Activated CD4-positive, alpha-beta T cell treated with anti-CD3 and anti-CD28 coated beads for 48 hours (primary cell): Measurements from ENCODE around the gene NELFA.

Source experiments
- DNase-seq: peaks from one replicate; pipeline ENCODE4 v3.0.0-alpha.2; 2020

Gene NELFA

DNA sequence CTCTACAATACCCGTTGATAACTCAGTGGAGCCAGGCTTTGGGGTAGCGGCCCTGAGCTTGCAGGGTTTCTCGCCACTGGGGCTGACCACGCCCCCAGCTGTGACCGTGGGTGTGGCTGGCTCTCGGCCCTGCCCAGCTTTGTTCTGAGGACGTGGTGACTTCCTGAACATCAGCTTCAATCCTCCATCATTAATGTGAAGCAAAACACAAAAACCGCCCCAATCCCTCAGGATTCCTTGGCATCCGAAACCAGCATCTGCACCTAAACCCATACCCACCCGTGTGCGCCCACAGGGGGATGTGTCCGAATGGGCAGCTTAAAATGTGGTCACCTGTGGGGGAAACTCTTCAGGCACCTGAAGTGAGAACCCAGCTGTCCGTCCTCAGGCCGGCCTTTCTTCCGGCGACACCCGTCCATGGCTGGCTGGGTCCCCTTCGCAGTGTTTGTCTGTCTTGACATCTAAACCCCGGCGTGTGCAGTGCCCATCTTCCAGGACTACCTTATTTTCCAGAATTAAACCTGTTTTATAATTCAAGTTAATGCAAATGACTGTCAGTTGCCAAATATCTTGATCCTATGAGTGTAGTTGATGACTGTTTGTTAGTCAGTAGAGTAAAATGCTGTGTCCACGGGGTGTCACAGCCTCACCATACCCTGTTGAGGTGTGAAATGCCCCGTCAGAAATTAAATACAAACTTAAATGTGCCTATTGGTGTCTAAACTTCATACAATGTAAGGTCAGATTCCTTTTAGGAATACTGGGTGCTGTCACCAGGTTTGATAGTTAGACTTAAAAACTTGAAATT, 27.3 kb downstream of the NELFA start:
- DNase-seq, result peak; percentile 38

DNA sequence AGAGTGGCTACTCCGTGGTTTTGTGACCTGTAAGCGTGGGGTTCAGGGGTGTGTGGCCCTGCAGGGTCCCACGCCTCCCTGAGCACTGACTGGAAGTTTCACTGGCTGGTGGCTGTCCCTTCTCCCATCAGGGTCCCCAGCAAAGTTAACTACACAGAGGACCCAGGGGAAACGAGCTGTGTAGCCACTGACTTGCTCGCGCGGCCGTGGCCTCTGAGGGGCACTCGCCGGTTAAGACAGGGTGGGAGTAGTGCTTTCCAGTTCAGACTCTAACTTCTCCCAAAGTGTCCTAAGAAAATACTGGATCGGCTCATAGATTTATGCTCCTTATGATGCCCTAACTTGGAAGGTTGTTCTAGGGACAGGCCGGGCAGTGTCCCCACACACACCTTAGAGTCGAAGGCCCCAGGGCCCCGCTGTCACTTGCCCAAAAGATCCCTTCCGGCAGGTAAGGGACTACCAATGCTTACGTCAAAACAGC, 28.2 kb downstream of the NELFA start:
- no peak for DNase-seq

DNA sequence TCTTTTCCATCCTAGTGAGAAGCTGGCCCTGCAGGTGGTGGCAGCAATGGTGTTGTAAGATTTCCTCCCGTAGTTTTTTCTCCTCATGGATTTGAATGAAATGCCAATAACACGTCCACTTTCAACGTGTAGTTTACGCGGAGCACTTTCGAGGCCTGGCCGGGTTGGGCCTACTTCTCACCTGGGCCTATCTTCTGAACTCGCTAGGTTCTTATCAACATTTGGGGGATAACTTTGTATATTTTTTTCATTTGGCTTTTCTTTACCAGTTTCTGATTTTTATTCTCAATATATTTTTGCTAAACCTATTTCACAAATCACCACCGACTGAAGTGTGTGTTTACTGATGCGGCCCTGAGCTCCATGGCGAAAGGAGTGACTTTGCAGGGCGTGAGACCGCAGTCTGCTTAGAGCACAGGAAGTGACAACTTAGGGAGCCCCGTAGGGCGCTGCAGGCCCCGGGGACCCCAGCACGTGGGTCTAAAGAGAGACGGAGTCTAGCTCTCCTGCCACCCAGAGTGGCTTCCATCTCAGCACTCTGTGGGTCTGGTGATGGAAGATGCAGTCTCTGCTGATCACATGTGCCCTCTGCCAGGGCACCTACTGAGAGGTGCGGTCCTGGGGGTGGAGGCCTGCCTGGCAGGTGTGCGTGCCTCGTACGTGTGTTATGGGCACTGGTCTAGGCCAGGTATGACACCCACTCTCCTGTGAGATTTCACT, 29.1 kb downstream of the NELFA start:
- no peak for DNase-seq

DNA sequence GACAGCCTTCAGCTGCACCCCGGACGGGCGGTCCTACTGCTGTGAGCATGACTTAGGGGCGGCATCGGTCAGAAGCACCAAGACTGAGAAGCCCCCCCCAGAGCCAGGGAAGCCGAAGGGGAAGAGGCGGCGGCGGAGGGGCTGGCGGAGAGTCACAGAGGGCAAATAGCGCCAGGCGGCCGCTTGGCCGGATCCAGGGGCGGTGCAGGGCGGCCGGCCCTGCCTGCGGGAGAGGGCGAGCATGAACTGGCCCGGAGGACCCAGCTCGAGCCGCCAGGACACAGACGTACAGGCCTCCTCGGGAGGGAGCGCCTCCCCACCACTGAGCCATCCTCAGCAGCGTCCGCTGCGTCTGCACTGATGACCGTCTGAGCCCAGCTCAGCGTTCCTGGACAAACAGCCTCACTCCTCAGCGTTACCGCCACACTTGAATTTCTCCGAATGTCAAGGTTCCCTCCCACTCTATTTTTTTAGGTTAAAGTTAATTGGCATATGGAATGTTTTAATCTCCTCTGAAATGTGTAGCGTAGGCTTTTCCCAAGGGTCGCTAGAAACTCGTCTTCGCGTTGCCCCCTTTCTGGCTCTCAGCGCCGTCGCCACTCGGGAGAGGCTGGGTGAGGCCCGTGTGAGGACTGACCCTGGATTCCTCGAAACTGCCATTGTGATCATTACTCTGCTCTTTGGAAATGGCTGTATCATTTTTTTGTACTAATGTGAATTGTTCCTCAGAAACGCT, 29.9 kb downstream of the NELFA start:
- DNase-seq, result no peak

DNA sequence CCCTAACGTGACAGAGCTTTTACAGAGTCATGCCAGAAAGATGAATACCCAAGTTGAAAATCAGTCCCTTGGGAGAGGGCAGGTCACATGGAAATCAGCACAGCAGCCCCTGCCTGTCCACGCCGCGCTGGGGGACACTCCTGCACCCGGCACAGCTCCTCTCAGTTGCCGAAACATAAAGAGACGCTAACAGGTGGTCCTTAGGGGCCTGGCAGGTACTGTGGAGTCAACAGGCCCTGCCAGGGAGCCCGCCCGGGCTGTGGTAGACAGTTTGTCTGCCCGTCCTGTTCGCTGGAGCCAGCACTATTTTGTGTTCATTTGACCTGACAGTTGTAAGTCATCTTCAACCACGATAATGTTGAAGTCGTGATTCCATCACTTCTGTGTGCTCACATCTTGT, 30.5 kb downstream of the NELFA start:
- DNase-seq, result no peak

DNA sequence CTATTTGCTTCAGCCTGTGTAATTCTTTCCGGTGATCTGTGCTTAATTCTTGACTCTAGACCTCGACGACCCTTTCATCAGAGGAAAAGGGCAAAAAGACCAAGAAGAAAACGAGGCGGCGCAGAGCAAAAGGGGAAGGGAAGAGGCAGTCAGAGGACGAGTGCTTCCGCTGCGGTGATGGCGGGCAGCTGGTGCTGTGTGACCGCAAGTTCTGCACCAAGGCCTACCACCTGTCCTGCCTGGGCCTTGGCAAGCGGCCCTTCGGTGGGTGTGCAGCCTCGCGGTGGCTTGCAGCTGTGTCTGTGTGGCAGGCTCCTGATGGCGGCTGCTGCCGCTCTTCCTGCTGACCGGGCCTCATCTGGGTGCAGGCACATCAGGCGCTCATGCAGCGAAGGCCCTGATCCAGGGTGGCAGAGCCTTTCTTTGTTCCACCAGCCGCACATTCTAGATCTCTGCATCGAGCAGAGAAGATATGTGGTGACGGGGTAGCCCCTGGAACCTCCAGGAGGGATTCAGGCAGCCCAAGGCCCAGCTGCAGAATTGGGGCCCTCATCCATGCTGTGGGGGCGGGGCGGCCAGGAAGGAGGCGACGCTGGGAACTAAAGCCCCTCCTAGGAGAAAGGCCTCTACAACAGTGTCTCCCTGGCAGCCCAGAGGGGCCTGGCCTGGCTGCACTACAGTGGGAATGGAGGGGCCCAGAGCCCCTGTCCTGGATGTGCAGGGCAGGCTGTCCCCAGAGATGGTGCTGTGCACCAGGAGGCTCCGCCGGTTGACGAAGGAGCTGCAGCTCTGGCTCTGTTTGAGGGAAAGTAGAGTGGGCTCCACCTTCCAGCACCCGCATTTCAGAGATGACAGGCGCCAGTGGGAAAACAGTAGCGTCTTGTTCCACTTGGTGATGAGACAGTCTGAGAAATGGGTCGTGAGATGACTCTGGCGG, 32.1 kb downstream of the NELFA start:
- DNase-seq, result no peak

DNA sequence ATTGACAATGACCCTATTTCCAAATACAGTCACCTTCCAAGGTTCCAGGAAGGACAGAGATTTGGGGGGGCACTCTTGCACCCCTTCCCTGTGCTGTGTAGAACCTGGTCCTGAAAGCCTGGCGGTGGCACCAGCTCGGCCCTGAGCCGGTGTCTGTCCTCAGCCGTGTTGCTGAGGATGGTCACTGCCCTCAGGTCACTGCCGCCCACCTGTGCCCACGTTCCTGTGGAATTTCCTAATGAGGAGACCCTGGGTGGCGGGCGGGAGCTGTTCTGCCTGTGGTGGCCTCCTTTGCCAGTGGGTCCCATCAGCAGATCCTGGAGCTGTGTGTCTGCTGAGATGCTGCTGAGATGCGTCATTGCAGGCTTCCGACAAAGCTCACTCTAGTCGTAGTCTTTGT, 32.9 kb downstream of the NELFA start:
- DNase-seq, result no peak

DNA sequence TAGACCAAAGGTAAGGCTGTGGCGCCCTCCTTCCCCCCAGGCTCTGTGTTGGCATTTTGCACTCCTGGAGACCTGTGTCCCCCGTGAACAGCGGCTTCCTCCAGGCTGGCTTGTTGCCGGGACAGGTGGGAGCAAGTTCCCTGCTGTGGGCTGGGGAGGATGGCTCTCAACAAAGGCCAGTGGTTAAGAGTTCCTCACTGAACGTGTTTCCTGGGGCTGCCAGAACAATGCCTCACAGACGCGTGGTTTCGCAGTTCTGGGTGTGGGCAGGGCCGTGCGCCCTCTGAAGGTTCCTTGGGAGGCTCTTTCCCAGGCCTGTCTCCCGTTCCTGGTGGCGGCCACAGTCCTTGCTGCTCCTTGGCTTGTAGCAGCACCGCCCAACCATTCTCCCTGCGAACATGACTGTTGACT, 33.4 kb downstream of the NELFA start:
- no peak for DNase-seq

DNA sequence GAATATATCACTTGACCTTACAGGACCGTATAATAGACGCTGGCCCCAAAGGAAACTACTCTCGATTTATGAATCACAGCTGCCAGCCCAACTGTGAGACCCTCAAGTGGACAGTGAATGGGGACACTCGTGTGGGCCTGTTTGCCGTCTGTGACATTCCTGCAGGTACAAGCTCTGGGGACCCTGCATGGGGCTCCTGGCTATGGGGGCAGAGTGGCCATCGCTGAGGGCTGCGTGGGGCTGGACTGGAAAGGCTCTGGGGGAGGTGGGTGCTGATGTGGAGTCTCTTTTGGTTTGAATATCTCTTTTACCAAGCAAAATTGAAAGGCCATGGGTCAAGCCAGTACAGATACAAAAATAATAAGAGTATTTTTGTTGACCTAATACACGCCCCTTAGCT, 33.9 kb downstream of the NELFA start:
- no peak for DNase-seq

DNA sequence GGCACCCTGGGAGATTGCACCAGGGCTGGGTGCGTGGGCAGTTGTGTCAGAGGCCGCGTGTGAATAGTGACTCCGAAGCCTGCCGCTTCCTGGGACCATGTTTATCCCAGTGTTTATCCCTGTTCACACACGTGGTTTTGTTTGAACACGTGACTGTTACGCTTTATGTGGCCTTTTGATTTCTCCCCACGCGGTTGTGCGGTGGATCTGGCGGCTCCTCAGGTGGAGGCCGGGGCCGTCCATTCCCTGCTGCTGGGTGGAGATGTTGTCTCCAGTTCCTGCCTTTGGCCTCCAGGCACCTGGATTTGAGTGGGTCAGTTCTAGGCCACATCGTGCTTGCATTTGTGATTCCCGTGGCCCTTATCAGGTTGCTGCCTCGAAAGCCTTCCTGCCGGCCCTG, 35.1 kb downstream of the NELFA start:
- DNase-seq, result no peak

DNA sequence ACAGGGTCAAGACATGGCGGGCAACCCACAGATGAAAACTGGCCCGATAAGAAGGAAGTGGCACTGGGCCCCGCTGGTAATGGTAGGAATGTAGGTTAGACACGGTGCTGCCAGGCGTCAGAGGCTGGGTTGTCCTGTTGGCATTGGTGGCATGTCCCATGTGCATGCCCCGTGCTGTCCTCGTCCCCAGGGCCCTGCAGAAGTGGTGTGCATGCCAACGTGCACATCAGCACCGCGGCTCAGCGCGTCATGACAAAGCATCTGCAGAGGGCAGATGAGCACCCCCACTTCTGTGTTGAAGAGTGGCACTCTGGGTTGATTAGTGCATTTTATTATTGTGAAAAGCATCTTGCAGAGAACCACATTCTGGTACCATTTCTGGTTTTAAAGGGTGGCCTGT, 35.6 kb downstream of the NELFA start:
- DNase-seq, result no peak

DNA sequence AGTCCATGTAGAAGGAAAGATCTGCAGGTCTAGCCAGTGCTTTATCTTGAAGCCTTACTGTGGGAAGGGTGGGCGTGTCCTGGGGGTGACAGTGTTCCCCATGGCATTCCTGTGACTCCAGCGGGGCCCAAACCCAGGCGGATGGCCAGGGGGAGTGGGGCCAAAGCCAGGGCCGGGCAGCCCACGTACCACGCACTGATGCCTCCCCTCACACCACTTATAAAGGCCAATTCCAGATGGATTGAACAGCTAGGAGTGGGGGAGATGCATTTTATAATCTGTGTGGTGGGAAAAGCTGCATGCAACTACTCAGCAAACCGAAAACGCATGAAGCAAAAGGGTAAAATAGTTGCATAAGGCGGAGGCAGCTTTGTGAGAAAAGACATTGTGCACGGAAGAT, 36.4 kb downstream of the NELFA start:
- no peak for DNase-seq

DNA sequence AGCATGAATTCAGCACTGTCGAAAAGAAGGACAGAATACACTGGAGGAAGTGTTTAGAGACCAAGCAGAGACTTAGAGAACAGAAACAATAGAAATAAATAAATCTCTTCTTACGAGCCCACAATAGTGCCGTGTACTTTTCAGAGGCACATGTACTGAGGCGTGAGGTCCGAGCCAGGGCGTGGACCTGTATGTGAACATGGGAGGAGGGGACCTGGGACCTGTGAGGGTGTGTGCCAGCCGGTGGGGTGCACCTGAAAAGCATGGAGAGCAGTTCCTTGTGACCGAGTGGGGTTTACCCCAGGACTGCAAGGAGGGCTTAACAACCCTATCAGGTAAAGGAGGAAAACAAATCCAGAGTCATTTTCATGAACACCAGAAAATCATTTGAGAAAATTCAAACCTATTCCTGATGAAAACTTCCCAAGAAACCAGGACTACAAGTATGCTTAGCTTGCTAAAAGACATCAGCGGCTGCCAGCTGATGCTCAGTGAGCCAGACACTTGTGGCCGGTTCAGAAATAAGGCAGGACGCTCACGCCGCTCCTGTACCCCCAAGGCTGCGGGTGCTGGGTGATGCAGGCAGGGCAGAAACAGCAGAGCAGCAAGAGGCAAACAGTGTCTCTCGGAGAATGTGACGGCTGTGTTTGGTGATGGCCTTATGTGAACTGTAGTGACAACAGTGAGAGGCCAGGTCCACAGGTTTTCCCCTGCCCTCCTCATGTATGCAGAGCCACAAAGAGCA, 37.1 kb downstream of the NELFA start:
- no peak for DNase-seq

DNA sequence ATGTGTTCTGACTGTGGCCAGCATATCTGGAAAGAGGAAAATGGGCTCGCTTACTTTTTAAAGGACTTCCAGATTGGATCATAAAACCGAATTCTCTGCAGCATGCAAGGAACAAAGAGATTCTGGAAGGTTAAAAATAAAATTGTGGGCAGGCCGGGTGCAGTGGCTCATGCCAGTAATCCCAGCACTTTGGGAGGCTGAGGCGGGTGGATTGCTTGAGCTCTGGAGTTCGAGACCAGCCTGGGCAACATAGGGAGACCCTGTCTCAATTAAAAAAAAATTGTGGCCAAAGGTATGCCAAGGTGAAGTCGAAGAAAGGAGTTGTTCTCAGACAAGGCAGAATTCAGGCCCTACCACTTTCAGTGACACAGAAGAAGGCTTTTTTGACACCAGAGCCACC, 37.8 kb downstream of the NELFA start:
- DNase-seq, result no peak

DNA sequence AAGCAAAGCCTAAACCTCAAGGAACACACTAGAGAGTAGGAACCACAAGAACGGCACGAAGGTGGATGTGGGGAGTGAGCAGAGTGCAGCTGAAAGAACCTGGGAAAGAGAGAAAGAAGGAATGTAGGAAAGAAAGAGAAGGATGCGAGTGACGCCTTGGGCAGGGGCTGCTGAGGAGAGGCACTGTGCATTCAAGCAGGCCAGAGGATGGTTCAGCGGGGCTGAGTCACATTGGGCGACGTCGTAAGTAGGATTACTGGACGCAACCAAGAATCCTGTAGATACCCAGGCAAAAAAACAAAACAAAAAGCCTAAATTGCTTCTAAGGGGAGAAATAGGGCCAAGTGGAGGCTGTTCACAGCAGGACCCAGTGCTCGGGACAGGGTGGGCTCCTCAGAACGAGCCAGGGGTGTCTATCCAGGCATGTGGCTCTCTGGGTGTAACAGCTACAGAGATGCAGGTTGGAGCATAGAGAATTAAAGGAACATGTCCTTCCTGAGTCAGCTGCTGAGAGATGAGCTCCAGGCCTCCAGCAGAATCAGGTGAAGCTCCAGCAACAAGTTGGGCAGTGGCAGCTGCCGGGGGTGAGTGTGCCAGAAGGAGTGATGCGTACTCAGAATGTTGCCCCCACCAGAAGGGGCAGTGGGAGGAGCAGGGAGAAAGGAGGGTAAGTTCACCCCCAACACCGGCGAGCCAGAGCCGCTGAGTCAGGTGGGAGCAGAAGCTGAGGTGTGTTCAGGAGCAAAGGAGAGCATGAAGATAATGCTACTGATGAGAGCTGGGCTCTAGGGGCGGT, 38.6 kb downstream of the NELFA start:
- no peak for DNase-seq

DNA sequence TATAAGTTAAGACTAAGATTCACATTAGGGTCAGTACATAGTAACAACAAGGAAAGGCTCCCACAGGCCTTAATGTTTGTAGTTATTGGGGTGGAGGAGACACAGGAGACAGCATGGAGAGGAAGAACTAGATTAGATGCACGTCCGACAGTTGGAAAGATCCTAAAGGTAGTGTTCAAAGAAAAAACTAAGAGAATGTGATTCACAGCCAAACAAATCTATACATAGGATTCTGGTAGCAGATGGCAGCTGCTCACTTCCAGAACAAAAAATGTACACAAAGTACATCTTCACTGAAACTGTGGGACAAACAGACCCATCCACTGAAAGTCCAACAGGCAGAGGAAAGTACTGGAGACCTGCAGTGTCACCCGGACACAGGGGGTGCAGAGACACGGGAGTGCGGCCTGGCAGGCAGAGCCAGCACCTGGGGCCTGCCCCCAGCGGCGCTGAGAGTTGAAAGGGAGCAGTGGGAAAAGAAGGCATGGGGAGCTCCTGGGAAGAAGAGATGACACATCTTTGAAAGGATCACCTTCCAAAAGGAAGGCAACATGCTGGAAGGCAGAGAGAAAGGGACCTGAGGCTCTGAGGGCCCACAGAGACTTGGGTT, 40.0 kb downstream of the NELFA start:
- no peak for DNase-seq

DNA sequence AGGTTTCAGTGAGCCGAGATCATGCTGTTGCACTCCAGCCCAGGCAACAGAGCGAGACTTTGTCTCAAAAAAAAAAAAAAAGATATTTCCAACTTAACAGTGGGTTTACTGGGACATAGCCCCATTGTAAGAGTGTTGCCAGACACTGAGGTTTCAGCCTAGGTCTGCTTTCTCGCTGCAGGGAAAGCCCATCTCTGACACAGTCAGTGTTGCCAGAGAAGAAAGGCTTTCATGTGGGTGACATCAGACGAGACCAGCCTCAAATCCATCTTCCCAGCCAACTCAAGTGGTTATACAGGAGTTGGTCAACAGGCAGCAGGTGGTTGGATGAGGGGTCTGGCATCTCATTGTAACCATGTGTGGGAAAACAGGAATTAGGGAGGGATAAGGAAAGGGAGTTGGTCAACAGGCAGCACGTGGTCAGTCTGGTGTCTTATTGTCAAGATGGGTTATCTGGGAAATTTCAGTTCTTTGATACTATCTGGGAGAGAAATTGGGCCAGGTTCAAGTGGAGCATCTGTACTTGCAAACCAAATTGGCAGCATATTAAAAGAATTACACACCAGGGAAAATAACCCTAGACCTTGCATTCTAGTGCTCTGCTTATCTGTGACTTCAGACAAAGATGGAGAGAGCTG, 41.1 kb downstream of the NELFA start:
- no peak for DNase-seq

DNA sequence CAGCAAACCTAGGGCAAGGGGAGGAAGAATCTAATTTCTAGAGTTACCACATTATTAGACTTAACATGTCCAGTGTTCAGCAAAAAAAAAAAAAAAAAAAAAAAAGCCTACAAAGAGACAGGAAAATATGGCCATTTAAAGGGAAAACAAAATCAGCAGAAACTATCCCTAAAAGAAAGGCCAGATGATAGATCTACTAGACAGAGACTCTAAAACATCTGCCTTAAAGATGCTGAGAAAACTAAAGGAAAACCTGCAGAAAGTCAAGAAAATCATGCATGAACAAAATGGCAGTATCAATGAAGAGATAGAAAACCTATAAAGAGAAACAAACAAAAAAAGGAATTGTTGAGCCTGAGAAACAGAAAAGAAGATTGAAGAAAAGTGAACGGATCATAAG, 43.8 kb downstream of the NELFA start:
- no peak for DNase-seq

DNA sequence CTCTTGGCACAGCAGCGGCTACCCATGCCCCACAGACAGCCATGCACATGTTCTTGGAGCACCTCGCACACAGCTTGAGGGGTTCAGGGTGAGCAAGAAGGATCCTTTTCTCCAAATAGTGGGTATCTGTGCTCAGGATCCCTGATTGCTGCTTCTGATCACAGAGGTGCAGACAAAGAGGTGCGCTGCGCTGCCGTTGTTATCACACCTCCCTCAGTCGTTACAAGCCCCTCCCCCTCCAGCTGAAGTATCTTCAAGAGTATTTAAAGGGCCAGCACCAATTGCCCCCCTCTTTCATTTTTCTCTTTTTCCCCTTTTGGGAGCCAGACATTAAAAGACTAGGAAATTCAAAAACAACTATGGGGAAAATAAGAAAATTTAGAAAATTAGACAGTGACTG, 44.3 kb downstream of the NELFA start:
- no peak for DNase-seq

DNA sequence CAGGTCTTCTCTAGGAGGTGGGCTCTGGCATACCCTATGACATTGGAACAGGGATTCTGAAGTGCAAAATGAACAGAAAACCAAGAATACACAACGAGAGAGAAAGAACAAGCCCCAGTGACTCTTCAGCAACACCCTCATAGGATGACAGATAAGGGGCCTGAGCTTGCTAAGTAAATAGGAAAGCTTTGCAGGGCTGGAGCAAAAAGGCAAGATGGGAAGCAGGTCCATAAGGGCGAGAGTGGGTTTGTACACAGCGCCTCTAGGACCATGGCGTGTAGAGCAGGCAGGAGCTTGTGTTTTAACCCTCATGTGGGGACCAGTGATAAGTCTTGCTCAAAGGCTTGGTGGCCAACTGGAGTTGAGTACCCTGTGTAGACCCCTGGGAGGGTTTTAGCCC, 45.8 kb downstream of the NELFA start:
- DNase-seq, result no peak
